Right lobe of liver (tissue), 6 donors: ENCODE measurements around the gene MARK3. TPM values are rescaled to one million over a fixed set of nuclear protein-coding genes. Genes with fewer than 3 reads are reported as not detected.

Experiments used
- ATAC-seq, 4 donors: fragments of 200-7000 bp; cut with Tn5 transposase; one replicate each; pipeline ENCODE4 v1.9.1; 2020; ENCODE audit warnings: mild to moderate bottlenecking in 4 of 4, moderate library complexity in 4 of 4
- DNase-seq, 3 donors: peaks; one replicate each; pipeline ENCODE4 v3.0.0-alpha.2; 2020
- H3K27ac ChIP-seq, 3 donors: fragments of 200-600 bp; one replicate each; pipeline ENCODE4 v1.8.0; 2022
- H3K27me3 ChIP-seq, 2 donors: fragments of 200-600 bp; one replicate each; pipeline ENCODE4 v1.8.0; 2022
- H3K36me3 ChIP-seq, 4 donors: fragments of 200-600 bp; sonication (generic) in 1 of 4; one replicate each; pipeline versions ENCODE4 v1.5.1 to v1.8.0; 2017 to 2022; ENCODE audit warnings: control low read depth in 1 of 4
- H3K4me1 ChIP-seq, 4 donors: fragments of 200-600 bp; sonication (generic) in 1 of 4; one replicate each; pipeline versions ENCODE4 v1.5.1 to v1.8.0; 2017 to 2022; ENCODE audit warnings: control low read depth in 1 of 4
- H3K4me3 ChIP-seq, 3 donors: fragments of 200-600 bp; one replicate each; pipeline ENCODE4 v1.8.0; 2022
- H3K9me3 ChIP-seq, 4 donors: fragments of 200-600 bp; sonication (generic) in 1 of 4; one replicate each; pipeline versions ENCODE4 v1.5.1 to v1.8.0; 2017 to 2022; ENCODE audit warnings: control low read depth in 1 of 4
- POLR2A ChIP-seq: fragments of 450-650 bp; IDR thresholded peaks from one replicate; pipeline ENCODE4 v1.6.1; 2017; ENCODE audit warnings: antibody characterized with exemption, mild to moderate bottlenecking
- WGBS: methylation state at CpG from one replicate; pipeline ENCODE4 v1.1.6; 2018; ENCODE audit warnings: low coverage, low lambda C conversion rate; ENCODE audit not compliant: insufficient coverage; ENCODE audit errors: missing lambda C conversion rate; 5-methylcytosine and 5-hydroxymethylcytosine counted together
- intact Hi-C, 2 donors: fragments of 100-400 bp; cut with DNase I; formaldehyde crosslinking; loops; one replicate each; pipeline versions ENCODE4 v1.11.2 to v1.14.1; 2022
- total RNA-seq, 6 experiments: library from RNA; depleted of rRNA in 2 of 6; stranded (reverse); fragments of >200 nt in 2 of 6; fragmentation: NEBNext Ultra II Directional in 3 of 6; extraction: Animal tissue kit (Norgen Biotek cat#: 25700) in 3 of 6; gene quantifications; one replicate each; pipeline versions ENCODE4 v1.1.0 to v1.2.4, GENCODE V29; 2016 to 2023
- TF ChIP-seq, protein P1 (sequence below), 4 donors: fragments of 200-600 bp in 3 of 4; fragments of 450-650 bp in 1 of 4; IDR thresholded peaks; one replicate each; pipeline versions ENCODE4 v1.5.1 to v1.8.0; 2016 to 2022; ENCODE audit warnings: antibody characterized with exemption in 4 of 4, mild to moderate bottlenecking in 2 of 4
- donor health status: DM: no; HTN: yes; CAD: no.
- donor health status: DM: no; HTN: no; CAD: no.
- donor health status: DM: no; HTN: no; CAD: no.
- donor health status: DM: no; HTN: yes; CAD: no.
- donor health status: DM: no; HTN: yes; CAD: no.

Gene MARK3
- total RNA-seq, 6 experiments from 2014 or later: 25.5 to 34.3 (median 27.3) TPM

DNA sequence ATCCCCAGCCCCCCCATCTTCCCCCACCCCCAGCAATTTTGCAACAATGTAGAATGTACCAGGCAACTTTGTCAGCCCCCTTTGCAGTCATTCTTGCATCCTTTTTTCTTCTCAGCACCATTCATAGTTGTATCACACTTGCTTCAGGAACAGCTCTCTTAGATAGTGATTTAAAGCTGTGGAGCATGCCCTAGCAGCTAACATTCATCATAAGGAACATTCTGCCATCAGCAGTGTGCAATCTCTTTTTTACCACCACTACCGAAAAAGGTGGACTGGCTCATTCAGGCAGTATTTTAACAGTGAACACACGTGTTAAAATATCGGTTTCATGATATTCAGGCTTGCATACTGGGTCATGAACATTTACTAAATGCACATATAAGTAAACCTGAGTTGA, 45.1 kb downstream of the MARK3 start:
- no peak for ATAC-seq
- DNase-seq: no peak
- H3K4me1 ChIP-seq: no peaks in the 10 kb centered on the region
- H3K27ac ChIP-seq: no peak overlapping the region
- intact Hi-C loops: no loop called here
- TF ChIP-seq, protein P1, sequence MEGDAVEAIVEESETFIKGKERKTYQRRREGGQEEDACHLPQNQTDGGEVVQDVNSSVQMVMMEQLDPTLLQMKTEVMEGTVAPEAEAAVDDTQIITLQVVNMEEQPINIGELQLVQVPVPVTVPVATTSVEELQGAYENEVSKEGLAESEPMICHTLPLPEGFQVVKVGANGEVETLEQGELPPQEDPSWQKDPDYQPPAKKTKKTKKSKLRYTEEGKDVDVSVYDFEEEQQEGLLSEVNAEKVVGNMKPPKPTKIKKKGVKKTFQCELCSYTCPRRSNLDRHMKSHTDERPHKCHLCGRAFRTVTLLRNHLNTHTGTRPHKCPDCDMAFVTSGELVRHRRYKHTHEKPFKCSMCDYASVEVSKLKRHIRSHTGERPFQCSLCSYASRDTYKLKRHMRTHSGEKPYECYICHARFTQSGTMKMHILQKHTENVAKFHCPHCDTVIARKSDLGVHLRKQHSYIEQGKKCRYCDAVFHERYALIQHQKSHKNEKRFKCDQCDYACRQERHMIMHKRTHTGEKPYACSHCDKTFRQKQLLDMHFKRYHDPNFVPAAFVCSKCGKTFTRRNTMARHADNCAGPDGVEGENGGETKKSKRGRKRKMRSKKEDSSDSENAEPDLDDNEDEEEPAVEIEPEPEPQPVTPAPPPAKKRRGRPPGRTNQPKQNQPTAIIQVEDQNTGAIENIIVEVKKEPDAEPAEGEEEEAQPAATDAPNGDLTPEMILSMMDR (IDR thresholded peaks at IDR 0.05): no peak
- no peak for TF ChIP-seq POLR2A
- H3K27me3 ChIP-seq: no peaks in the 10 kb centered on the region
- no peaks in the 10 kb centered on the region for H3K9me3 ChIP-seq
- H3K4me3 ChIP-seq: no peak overlapping the region
- WGBS: 90% methylated on average over 3 of the region's 3 CpGs
- peaks cover 0 to 4% (median 0%) of the 10 kb centered on the region in 4 donors for H3K36me3 ChIP-seq

- Histone ChIP-seq H3K27me3 (no peaks in the 10 kb centered on the region), H3K36me3 (peaks cover 0 to 4% (median 0%) of the 10 kb centered on the region in 4 donors), H3K9me3 (no peaks in the 10 kb centered on the region), H3K4me3 (no peak overlapping the region), H3K27ac (no peak overlapping the region), H3K4me1 (no peaks in the 10 kb centered on the region)
- intact Hi-C loops: no loop called here
- no peak for DNase-seq
- 84% methylated on average over 4 of the region's 4 CpGs for WGBS
- TF ChIP-seq, protein P1 (IDR thresholded peaks at IDR 0.05): no peak
- TF ChIP-seq POLR2A: no peak
- ATAC-seq: no peak
These were observed 47.4 kb downstream of the MARK3 start for GRCh38 chr14:103432627-103433026.

- no peak overlapping the region for H3K27ac ChIP-seq
- H3K27me3 ChIP-seq: no peaks in the 10 kb centered on the region
- H3K36me3 ChIP-seq: peaks cover 0 to 4% (median 0%) of the 10 kb centered on the region in 4 donors
- DNase-seq (no peak), ATAC-seq (no peak)
- WGBS: 88% methylated on average over 10 of the region's 10 CpGs
- intact Hi-C loops: no loop called here
- no peak overlapping the region for H3K4me3 ChIP-seq
- TF ChIP-seq, protein P1 (IDR thresholded peaks at IDR 0.05): no peak
- TF ChIP-seq POLR2A: no peak
- no peaks in the 10 kb centered on the region for H3K4me1 ChIP-seq
- no peaks in the 10 kb centered on the region for H3K9me3 ChIP-seq
These were observed 48.8 kb downstream of the MARK3 start for GRCh38 chr14:103433916-103434563.

DNA sequence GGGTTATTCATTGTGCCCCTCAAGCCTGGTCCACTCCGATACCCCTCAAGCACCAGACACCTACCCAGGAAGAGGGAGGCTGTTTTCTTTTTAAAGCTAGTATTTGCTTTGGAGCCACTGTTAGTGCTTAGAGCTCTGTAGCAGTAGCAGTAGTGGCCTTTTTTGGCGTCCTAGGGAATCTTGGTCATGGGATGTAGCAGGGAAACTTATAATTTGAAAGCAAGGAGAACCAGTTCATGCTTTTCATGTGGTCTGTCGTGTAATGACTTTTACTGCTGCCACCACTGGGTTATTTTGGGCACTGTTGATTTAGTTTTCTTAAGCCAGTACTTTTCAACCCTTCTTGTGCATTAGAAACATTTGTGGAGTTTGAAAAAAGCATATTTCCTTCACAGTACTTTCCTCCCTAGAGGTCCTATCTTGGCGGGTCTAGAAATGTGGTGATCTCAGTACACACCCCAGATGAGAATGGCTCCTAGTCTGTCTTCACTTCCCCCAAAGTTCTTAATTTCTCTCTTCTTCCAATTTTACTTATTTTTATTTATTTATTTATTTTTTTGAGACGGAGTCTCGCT, 49.7 kb downstream of the MARK3 start:
- no peak for TF ChIP-seq POLR2A
- TF ChIP-seq, protein P1 (IDR thresholded peaks at IDR 0.05): no peak
- no peaks in the 10 kb centered on the region for H3K27me3 ChIP-seq
- no peak overlapping the region for H3K4me3 ChIP-seq
- WGBS: 79% methylated on average over 5 of the region's 6 CpGs
- H3K36me3 ChIP-seq: peaks cover 0 to 5% (median 0%) of the 10 kb centered on the region in 4 donors
- DNase-seq: no peak
- no peaks in the 10 kb centered on the region for H3K9me3 ChIP-seq
- intact Hi-C loops: no loop called here
- H3K4me1 ChIP-seq: no peaks in the 10 kb centered on the region
- no peak overlapping the region for H3K27ac ChIP-seq
- ATAC-seq: no peak
